ENCODE measurements around the gene IQCB1.

Gene IQCB1

GRCh38 chr3:121758727-121759450, 76.0 kb downstream of the IQCB1 start:
- Histone ChIP-seq H2BK12ac (ENCODE audit: low read length in 2 of 2) (no peak overlapping the region), H3K18ac (ENCODE audit: low read depth in 1 of 2, low read length in 2 of 2) (no peak overlapping the region), H3K4me3 (ENCODE audit: insufficient read depth in 1 of 2, low read depth in 1 of 2, low read length in 2 of 2) (no peak overlapping the region), H3K23ac (ENCODE audit: low read length in 2 of 2) (no peak overlapping the region), H4K8ac (ENCODE audit: low read length) (no peak overlapping the region), H3K14ac (ENCODE audit: low read length in 2 of 2) (no peak overlapping the region), H3K9ac (ENCODE audit: low read length) (no peak overlapping the region), H2AK5ac (ENCODE audit: low read length, severe bottlenecking) (no peak overlapping the region), H3K4ac (ENCODE audit: low read depth in 1 of 2, low read length in 2 of 2) (no peak overlapping the region), H3K36me3 (ENCODE audit: control insufficient read depth in 1 of 2, insufficient read depth in 2 of 2, low read depth in 1 of 2, low read length in 2 of 2) (no peaks in the 10 kb centered on the region), H3K4me2 (ENCODE audit: low read length, poor library complexity, severe bottlenecking) (no peak overlapping the region), H3K9me3 (ENCODE audit: control insufficient read depth, low read length) (no peaks in the 10 kb centered on the region), H2BK120ac (ENCODE audit: low read depth, low read length) (no peak overlapping the region), H3K27ac (ENCODE audit: low read length, poor library complexity, severe bottlenecking) (no peak overlapping the region), H2BK5ac (ENCODE audit: low read depth, low read length, poor library complexity, severe bottlenecking) (no peak overlapping the region), H3K79me1 (replicated peaks; ENCODE audit: low read length, poor library complexity, severe bottlenecking) (no peaks in the 10 kb centered on the region), H4K91ac (ENCODE audit: low read length) (no peak overlapping the region), H2AFZ (ENCODE audit: low read depth, low read length) (no peak overlapping the region), H2BK15ac (ENCODE audit: low read depth, poor library complexity, severe bottlenecking) (no peak overlapping the region), H3K4me1 (ENCODE audit: control insufficient read depth, insufficient read depth, low read depth, low read length) (no peaks in the 10 kb centered on the region), H3K27me3 (ENCODE audit: control insufficient read depth in 1 of 2, insufficient read depth in 1 of 2, low read length in 2 of 2) (peaks cover 0 to 21% of the 10 kb centered on the region in 2 experiments)
- DNase-seq: no peak
- WGBS: no CpG with 5 or more reads among the region's 1 CpG

GRCh38 chr3:121757812-121758545, 76.9 kb downstream of the IQCB1 start:
- Histone ChIP-seq H3K14ac (ENCODE audit: low read length in 2 of 2) (no peak overlapping the region), H3K4me3 (ENCODE audit: insufficient read depth in 1 of 2, low read depth in 1 of 2, low read length in 2 of 2) (no peak overlapping the region), H3K4me1 (ENCODE audit: control insufficient read depth, insufficient read depth, low read depth, low read length) (no peaks in the 10 kb centered on the region), H3K36me3 (ENCODE audit: control insufficient read depth in 1 of 2, insufficient read depth in 2 of 2, low read depth in 1 of 2, low read length in 2 of 2) (no peaks in the 10 kb centered on the region), H2AFZ (ENCODE audit: low read depth, low read length) (no peak overlapping the region), H3K4me2 (ENCODE audit: low read length, poor library complexity, severe bottlenecking) (no peak overlapping the region), H3K27ac (ENCODE audit: low read length, poor library complexity, severe bottlenecking) (no peak overlapping the region), H2BK120ac (ENCODE audit: low read depth, low read length) (no peak overlapping the region), H3K18ac (ENCODE audit: low read depth in 1 of 2, low read length in 2 of 2) (no peak overlapping the region), H4K91ac (ENCODE audit: low read length) (no peak overlapping the region), H3K4ac (ENCODE audit: low read depth in 1 of 2, low read length in 2 of 2) (no peak overlapping the region), H2BK12ac (ENCODE audit: low read length in 2 of 2) (no peak overlapping the region), H4K8ac (ENCODE audit: low read length) (no peak overlapping the region), H2BK5ac (ENCODE audit: low read depth, low read length, poor library complexity, severe bottlenecking) (no peak overlapping the region), H2BK15ac (ENCODE audit: low read depth, poor library complexity, severe bottlenecking) (no peak overlapping the region), H3K27me3 (ENCODE audit: control insufficient read depth in 1 of 2, insufficient read depth in 1 of 2, low read length in 2 of 2) (peaks cover 0 to 21% of the 10 kb centered on the region in 2 experiments), H3K79me1 (replicated peaks; ENCODE audit: low read length, poor library complexity, severe bottlenecking) (no peaks in the 10 kb centered on the region), H3K9ac (ENCODE audit: low read length) (no peak overlapping the region), H3K23ac (ENCODE audit: low read length in 2 of 2) (no peak overlapping the region), H3K9me3 (ENCODE audit: control insufficient read depth, low read length) (no peaks in the 10 kb centered on the region), H2AK5ac (ENCODE audit: low read length, severe bottlenecking) (no peak overlapping the region)
- DNase-seq: no peak
- WGBS: 85% methylated on average over 15 of the region's 15 CpGs

- H2BK5ac ChIP-seq (ENCODE audit: low read depth, low read length, poor library complexity, severe bottlenecking): no peak overlapping the region
- peaks cover 0 to 21% of the 10 kb centered on the region in 2 experiments for H3K27me3 ChIP-seq (ENCODE audit: control insufficient read depth in 1 of 2, insufficient read depth in 1 of 2, low read length in 2 of 2)
These were observed 77.6 kb downstream of the IQCB1 start for GRCh38 chr3:121757087-121757811.

DNA sequence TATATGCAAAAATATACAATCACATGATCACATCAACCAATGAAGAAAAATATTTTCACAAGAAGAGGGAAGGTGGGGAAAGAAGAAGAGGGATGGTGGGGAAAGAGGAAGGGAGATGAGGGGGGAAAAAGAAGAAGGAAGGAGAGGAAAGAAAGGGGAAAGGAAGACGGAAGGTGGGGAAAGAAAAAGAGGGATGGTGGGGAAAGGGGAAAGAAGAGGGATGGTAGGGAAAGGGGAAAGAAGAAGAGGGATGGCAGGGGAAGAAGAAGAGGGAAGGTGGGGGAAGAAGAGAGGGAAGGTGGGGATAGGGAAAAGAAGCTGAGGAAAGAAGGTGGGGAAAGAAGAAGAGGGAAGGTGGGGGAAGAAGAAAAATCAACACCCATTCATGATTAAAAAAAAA, 82.1 kb downstream of the IQCB1 start:
- Histone ChIP-seq H2AFZ (ENCODE audit: low read depth, low read length) (no peak overlapping the region), H2BK120ac (ENCODE audit: low read depth, low read length) (no peak overlapping the region), H2BK5ac (ENCODE audit: low read depth, low read length, poor library complexity, severe bottlenecking) (no peak overlapping the region), H2BK12ac (ENCODE audit: low read length in 2 of 2) (no peak overlapping the region), H2AK5ac (ENCODE audit: low read length, severe bottlenecking) (no peak overlapping the region), H3K4ac (ENCODE audit: low read depth in 1 of 2, low read length in 2 of 2) (no peak overlapping the region), H3K14ac (ENCODE audit: low read length in 2 of 2) (no peak overlapping the region), H3K27ac (ENCODE audit: low read length, poor library complexity, severe bottlenecking) (no peak overlapping the region), H3K9ac (ENCODE audit: low read length) (no peak overlapping the region), H3K4me3 (ENCODE audit: insufficient read depth in 1 of 2, low read depth in 1 of 2, low read length in 2 of 2) (no peak overlapping the region), H3K23ac (ENCODE audit: low read length in 2 of 2) (no peak overlapping the region), H3K9me3 (ENCODE audit: control insufficient read depth, low read length) (no peaks in the 10 kb centered on the region), H2BK15ac (ENCODE audit: low read depth, poor library complexity, severe bottlenecking) (no peak overlapping the region), H3K18ac (ENCODE audit: low read depth in 1 of 2, low read length in 2 of 2) (no peak overlapping the region), H3K79me1 (replicated peaks; ENCODE audit: low read length, poor library complexity, severe bottlenecking) (peaks cover 6% of the 10 kb centered on the region), H3K4me2 (ENCODE audit: low read length, poor library complexity, severe bottlenecking) (no peak overlapping the region), H3K27me3 (ENCODE audit: control insufficient read depth in 1 of 2, insufficient read depth in 1 of 2, low read length in 2 of 2) (peaks cover 0 to 3% of the 10 kb centered on the region in 2 experiments), H4K91ac (ENCODE audit: low read length) (no peak overlapping the region), H4K8ac (ENCODE audit: low read length) (no peak overlapping the region), H3K36me3 (ENCODE audit: control insufficient read depth in 1 of 2, insufficient read depth in 2 of 2, low read depth in 1 of 2, low read length in 2 of 2) (no peaks in the 10 kb centered on the region), H3K4me1 (ENCODE audit: control insufficient read depth, insufficient read depth, low read depth, low read length) (no peaks in the 10 kb centered on the region)
- WGBS: 23% methylated on average over 1 of the region's 1 CpG
- no peak for DNase-seq

More at GRCh38 chr3:121757087-121757811, 77.6 kb downstream of the IQCB1 start:
- H3K4ac ChIP-seq (ENCODE audit: low read depth in 1 of 2, low read length in 2 of 2): no peak overlapping the region
- H2BK120ac ChIP-seq (ENCODE audit: low read depth, low read length): no peak overlapping the region
- no peaks in the 10 kb centered on the region for H3K79me1 ChIP-seq (replicated peaks; ENCODE audit: low read length, poor library complexity, severe bottlenecking)
- no peak overlapping the region for H2BK15ac ChIP-seq (ENCODE audit: low read depth, poor library complexity, severe bottlenecking)
- WGBS: 88% methylated on average over 4 of the region's 4 CpGs
- no peak overlapping the region for H3K18ac ChIP-seq (ENCODE audit: low read depth in 1 of 2, low read length in 2 of 2)
- no peaks in the 10 kb centered on the region for H3K4me1 ChIP-seq (ENCODE audit: control insufficient read depth, insufficient read depth, low read depth, low read length)
- no peak overlapping the region for H3K23ac ChIP-seq (ENCODE audit: low read length in 2 of 2)
- no peak for DNase-seq
- no peak overlapping the region for H2AFZ ChIP-seq (ENCODE audit: low read depth, low read length)
- H2AK5ac ChIP-seq (ENCODE audit: low read length, severe bottlenecking): no peak overlapping the region
- no peaks in the 10 kb centered on the region for H3K9me3 ChIP-seq (ENCODE audit: control insufficient read depth, low read length)
- H3K27ac ChIP-seq (ENCODE audit: low read length, poor library complexity, severe bottlenecking): no peak overlapping the region
- no peak overlapping the region for H2BK12ac ChIP-seq (ENCODE audit: low read length in 2 of 2)
- no peaks in the 10 kb centered on the region for H3K36me3 ChIP-seq (ENCODE audit: control insufficient read depth in 1 of 2, insufficient read depth in 2 of 2, low read depth in 1 of 2, low read length in 2 of 2)
- no peak overlapping the region for H3K4me3 ChIP-seq (ENCODE audit: insufficient read depth in 1 of 2, low read depth in 1 of 2, low read length in 2 of 2)
- no peak overlapping the region for H3K14ac ChIP-seq (ENCODE audit: low read length in 2 of 2)
- no peak overlapping the region for H3K9ac ChIP-seq (ENCODE audit: low read length)
- no peak overlapping the region for H3K4me2 ChIP-seq (ENCODE audit: low read length, poor library complexity, severe bottlenecking)
- H4K91ac ChIP-seq (ENCODE audit: low read length): no peak overlapping the region
- no peak overlapping the region for H4K8ac ChIP-seq (ENCODE audit: low read length)
